DOHH2 (cell line): ENCODE measurements around the gene KCNN3.

Experiments used
- H3F3A ChIP-seq: fragments of 200-600 bp; sonication (generic), shearing (Covaris generic); 2 replicates; pipeline ENCODE4 v1.6.0; 2016; ENCODE audit warnings: antibody characterized with exemption, mild to moderate bottlenecking; ENCODE audit not compliant: control insufficient read depth, insufficient read depth
- H3K27ac ChIP-seq: fragments of 200-600 bp; sonication (generic); 2 replicates; pipeline ENCODE4 v1.5.1; 2014; ENCODE audit warnings: low read depth, mild to moderate bottlenecking, low read length, moderate library complexity
- H3K27me3 ChIP-seq: fragments of 200-600 bp; sonication (generic); 2 replicates; pipeline ENCODE4 v1.6.1; 2014; ENCODE audit warnings: mild to moderate bottlenecking, low read length, mixed read lengths; ENCODE audit not compliant: control insufficient read depth
- H3K36me3 ChIP-seq: fragments of 200-600 bp; sonication (generic); 2 replicates; pipeline ENCODE4 v1.6.1; 2014; ENCODE audit warnings: mild to moderate bottlenecking, low read length, moderate library complexity, mixed read lengths; ENCODE audit not compliant: control insufficient read depth
- H3K4me1 ChIP-seq: fragments of 200-600 bp; sonication (generic); 2 replicates; pipeline ENCODE4 v1.6.1; 2014; ENCODE audit warnings: mild to moderate bottlenecking, low read length, mixed read lengths; ENCODE audit not compliant: control insufficient read depth
- H3K4me2 ChIP-seq: fragments of 200-600 bp; sonication (generic); 2 replicates; pipeline ENCODE4 v1.6.0; 2014; ENCODE audit warnings: mild to moderate bottlenecking, low read length, moderate library complexity
- H3K4me3 ChIP-seq: fragments of 200-600 bp; sonication (generic); 2 replicates; pipeline ENCODE4 v1.5.1; 2014; ENCODE audit warnings: mild to moderate bottlenecking, low read length, mixed read lengths
- H3K79me2 ChIP-seq: fragments of 200-600 bp; sonication (generic); 2 replicates; pipeline ENCODE4 v1.6.1; 2014; ENCODE audit warnings: mild to moderate bottlenecking, low read length, mixed read lengths; ENCODE audit not compliant: control insufficient read depth
- H3K9me2 ChIP-seq: fragments of 200-600 bp; sonication (generic); replicated peaks from 2 replicates; pipeline ENCODE4 v1.6.1; 2014; ENCODE audit warnings: mild to moderate bottlenecking, low read length, mixed read lengths; ENCODE audit not compliant: control insufficient read depth
- H3K9me3 ChIP-seq: fragments of 200-600 bp; sonication (generic); 2 replicates; pipeline ENCODE4 v1.6.1; 2014; ENCODE audit warnings: antibody characterized with exemption, low read length, mixed read lengths; ENCODE audit not compliant: control insufficient read depth, insufficient read depth
- H4K20me1 ChIP-seq: fragments of 200-600 bp; sonication (generic); 2 replicates; pipeline ENCODE4 v1.6.0; 2014; ENCODE audit warnings: low read depth, mild to moderate bottlenecking, antibody characterized with exemption, low read length, moderate library complexity; ENCODE audit not compliant: control insufficient read depth, insufficient read depth
- EZH2phosphoT487 ChIP-seq: fragments of 200-600 bp; sonication (generic); IDR thresholded peaks from 2 replicates; pipeline ENCODE4 v1.6.1; 2017; ENCODE audit warnings: borderline replicate concordance, mild to moderate bottlenecking, antibody characterized with exemption, low read length, moderate library complexity, mixed read lengths
- TF ChIP-seq, protein P1 (sequence below): fragments of 200-600 bp; sonication (generic); IDR thresholded peaks from one replicate; pipeline ENCODE4 v1.5.1; 2014; ENCODE audit warnings: antibody characterized with exemption, mild to moderate bottlenecking, low read depth, low read length; ENCODE audit not compliant: poor library complexity, severe bottlenecking

The KCNN3 gene

DNA sequence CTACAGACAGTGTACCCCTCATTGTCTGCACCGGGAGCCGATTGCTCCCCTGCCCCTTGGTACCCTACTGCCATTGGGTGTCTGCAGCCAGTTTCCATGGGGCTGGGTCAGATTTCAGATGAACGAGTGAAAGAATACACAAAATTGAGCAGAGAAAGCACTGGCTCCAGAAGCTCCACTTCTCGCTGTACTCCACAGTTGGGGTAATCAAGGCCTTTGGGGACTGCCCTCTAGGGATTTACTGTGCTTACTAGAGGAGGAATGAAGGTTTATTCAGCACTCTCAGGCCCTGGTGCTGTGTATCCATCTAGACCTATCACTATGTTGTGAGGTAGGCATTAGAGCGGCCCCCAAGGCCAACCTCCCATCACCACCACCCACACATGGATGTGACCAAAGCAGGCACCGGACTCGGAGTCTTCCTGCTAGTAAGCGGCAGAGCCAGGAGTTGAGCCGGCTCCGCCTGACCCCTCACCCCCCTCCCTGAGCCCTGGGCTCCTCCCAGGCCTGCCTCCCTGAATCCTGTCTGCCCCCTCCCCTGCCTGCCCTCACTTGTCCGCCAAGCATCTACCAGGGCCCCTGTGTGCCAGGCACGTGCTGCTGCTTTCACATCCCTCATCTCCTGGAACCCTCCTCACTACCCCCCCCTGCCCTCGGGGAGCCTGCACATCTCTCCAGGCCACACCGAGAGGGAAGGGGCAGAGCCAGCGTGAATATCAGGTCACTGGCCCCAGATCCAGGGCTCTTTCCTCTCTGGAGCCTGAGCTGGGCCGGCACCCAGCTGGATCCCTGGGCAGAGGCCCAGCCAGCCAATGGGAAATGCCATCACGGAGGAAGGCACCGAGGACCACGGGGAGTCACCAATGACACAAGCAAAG, 23.3 kb downstream of the KCNN3 start:
- TF ChIP-seq, protein P1, sequence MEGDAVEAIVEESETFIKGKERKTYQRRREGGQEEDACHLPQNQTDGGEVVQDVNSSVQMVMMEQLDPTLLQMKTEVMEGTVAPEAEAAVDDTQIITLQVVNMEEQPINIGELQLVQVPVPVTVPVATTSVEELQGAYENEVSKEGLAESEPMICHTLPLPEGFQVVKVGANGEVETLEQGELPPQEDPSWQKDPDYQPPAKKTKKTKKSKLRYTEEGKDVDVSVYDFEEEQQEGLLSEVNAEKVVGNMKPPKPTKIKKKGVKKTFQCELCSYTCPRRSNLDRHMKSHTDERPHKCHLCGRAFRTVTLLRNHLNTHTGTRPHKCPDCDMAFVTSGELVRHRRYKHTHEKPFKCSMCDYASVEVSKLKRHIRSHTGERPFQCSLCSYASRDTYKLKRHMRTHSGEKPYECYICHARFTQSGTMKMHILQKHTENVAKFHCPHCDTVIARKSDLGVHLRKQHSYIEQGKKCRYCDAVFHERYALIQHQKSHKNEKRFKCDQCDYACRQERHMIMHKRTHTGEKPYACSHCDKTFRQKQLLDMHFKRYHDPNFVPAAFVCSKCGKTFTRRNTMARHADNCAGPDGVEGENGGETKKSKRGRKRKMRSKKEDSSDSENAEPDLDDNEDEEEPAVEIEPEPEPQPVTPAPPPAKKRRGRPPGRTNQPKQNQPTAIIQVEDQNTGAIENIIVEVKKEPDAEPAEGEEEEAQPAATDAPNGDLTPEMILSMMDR = no peak
- no peak for TF ChIP-seq EZH2phosphoT487
- peaks cover 67% of the 10 kb centered on the region for H3K36me3 ChIP-seq
- no peak overlapping the region for H3K27ac ChIP-seq
- peak overlapping the region; percentile 20 for H3K4me3 ChIP-seq
- peak overlapping the region; percentile 63 for H3K4me2 ChIP-seq
- peaks cover 85% of the 10 kb centered on the region for H3K4me1 ChIP-seq
- peaks cover 98% of the 10 kb centered on the region for H3K79me2 ChIP-seq
- H3F3A ChIP-seq = no peaks in the 10 kb centered on the region
- no peaks in the 10 kb centered on the region for H3K9me2 ChIP-seq
- H3K27me3 ChIP-seq = no peaks in the 10 kb centered on the region
- H4K20me1 ChIP-seq = peaks cover 34% of the 10 kb centered on the region
- no peaks in the 10 kb centered on the region for H3K9me3 ChIP-seq

DNA sequence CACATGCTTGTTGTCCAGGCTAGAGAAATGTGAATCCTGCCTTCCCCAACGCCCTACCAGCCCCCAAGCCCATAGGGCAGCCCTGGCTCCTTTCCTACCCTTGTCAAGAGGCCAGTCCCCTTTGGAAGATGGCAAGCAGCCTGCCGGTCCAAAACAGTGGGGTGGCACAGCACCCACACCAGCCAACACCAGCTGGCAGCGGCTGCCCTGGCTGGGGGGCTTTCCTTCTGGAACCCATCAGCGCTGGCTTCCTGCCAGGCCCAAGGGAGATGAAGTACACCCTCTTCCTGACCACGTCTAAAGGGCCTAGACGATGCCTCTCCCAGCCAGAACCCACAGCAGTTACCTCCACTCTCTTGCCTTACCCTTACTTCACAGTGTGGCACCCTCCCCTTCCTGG, 24.2 kb downstream of the KCNN3 start:
- Histone ChIP-seq H3K27me3 (no peaks in the 10 kb centered on the region), H3K4me1 (peaks cover 91% of the 10 kb centered on the region)

DNA sequence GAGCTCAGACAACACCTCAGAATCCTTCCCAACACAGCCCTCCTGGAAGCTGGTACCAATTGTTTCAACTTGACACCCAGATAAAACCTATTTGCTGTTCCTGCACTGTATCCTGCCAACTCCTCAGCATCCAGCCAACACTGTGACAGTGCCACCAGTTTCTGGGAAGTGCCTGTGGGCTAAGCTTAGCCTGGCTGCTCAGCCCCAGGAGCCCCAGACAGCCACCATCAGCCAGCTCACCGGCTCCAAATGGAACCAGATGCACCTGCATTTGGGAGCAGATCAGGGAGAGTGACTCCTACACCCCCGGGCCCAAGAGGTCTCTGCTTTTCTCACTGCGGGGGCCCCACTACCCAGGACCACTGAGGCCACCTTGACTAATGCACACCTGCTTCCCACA, 24.9 kb downstream of the KCNN3 start:
- H3K4me3 ChIP-seq = peak overlapping the region; percentile 20; the same call in 1 of the 2 replicates
- peaks cover 100% of the 10 kb centered on the region for H3K79me2 ChIP-seq
- H3K4me2 ChIP-seq = peak overlapping the region; percentile 63
- TF ChIP-seq, protein P1 = no peak
- peaks cover 94% of the 10 kb centered on the region for H3K4me1 ChIP-seq
- H3F3A ChIP-seq = peaks cover 3% of the 10 kb centered on the region; the same call in 1 of the 2 replicates
- no peak overlapping the region for H3K27ac ChIP-seq
- H3K27me3 ChIP-seq = no peaks in the 10 kb centered on the region
- H3K9me2 ChIP-seq = no peaks in the 10 kb centered on the region
- H3K36me3 ChIP-seq = peaks cover 73% of the 10 kb centered on the region
- no peaks in the 10 kb centered on the region for H3K9me3 ChIP-seq
- peaks cover 41% of the 10 kb centered on the region for H4K20me1 ChIP-seq

More for the DNA sequence above, 24.2 kb downstream of the KCNN3 start:
- Histone ChIP-seq H3F3A (no peaks in the 10 kb centered on the region), H4K20me1 (peaks cover 40% of the 10 kb centered on the region), H3K9me2 (no peaks in the 10 kb centered on the region), H3K27ac (no peak overlapping the region), H3K4me3 (peak overlapping the region; percentile 20), H3K79me2 (peaks cover 100% of the 10 kb centered on the region), H3K36me3 (peaks cover 72% of the 10 kb centered on the region), H3K9me3 (no peaks in the 10 kb centered on the region), H3K4me2 (peak overlapping the region; percentile 63)
- TF ChIP-seq, protein P1 = no peak
- no peak for TF ChIP-seq EZH2phosphoT487
